Caco-2 (cell line): ENCODE data around the gene MTERF2. TPM values are rescaled to one million over a fixed set of nuclear protein-coding genes. Genes with fewer than 3 reads are reported as not detected.

ENCODE experiments used
- BruUV-seq: library from RNA; stranded (reverse); fragments of 400-500 nt; replicated peaks from 2 replicates; lab custom pipeline; 2021; lab: Mats Ljungman, UMichigan
- CTCF ChIA-PET: fragments of 300-600 bp; sonication (Branson Sonifier 250); formaldehyde crosslinking; loops from one replicate; lab custom pipeline; 2022; ENCODE audit warnings: antibody characterized with exemption; lab: Charles Lee
- POLR2A ChIA-PET: fragments of 300-600 bp; sonication (Branson Sonifier 250); formaldehyde crosslinking; loops from one replicate; lab custom pipeline; 2022; ENCODE audit warnings: antibody characterized with exemption; lab: Charles Lee
- DNase-seq, 2 experiments: peaks; one replicate each; pipeline versions ENCODE4 v3.0.0 to v3.0.0-alpha.2; 2020 to 2022
- H3K27me3 ChIP-seq: replicated peaks from 2 replicates; pipeline ENCODE4 v1.6.0; 2011; ENCODE audit warnings: low read length; ENCODE audit not compliant: control insufficient read depth, insufficient read depth
- H3K36me3 ChIP-seq: 2 replicates; pipeline ENCODE4 v1.5.1; 2011; ENCODE audit warnings: low read length; ENCODE audit not compliant: control insufficient read depth, insufficient read depth
- H3K4me1 ChIP-seq: fragments of 250-450 bp; sonication (Bioruptor Pico); 2 replicates; pipeline ENCODE4 v1.5.1; 2020; ENCODE audit warnings: mild to moderate bottlenecking
- H3K4me3 ChIP-seq: 2 replicates; pipeline ENCODE4 v1.5.1; 2011; ENCODE audit warnings: low read depth, mild to moderate bottlenecking, control low read depth, low read length
- H3K9me3 ChIP-seq: fragments of 250-450 bp; sonication (Bioruptor Pico); 2 replicates; pipeline ENCODE4 v1.5.1; 2020; ENCODE audit warnings: mild to moderate bottlenecking, moderate library complexity
- H3K27ac Mint-ChIP-seq: one replicate; pipeline ENCODE4 v1.8.0; 2022; ENCODE audit warnings: mixed read lengths; ENCODE audit not compliant: unreplicated experiment
- H3K27me3 Mint-ChIP-seq: one replicate; pipeline ENCODE4 v1.8.0; 2022; ENCODE audit warnings: mixed read lengths; ENCODE audit not compliant: insufficient read depth, unreplicated experiment
- H3K36me3 Mint-ChIP-seq: one replicate; pipeline ENCODE4 v1.8.0; 2022; ENCODE audit warnings: mild to moderate bottlenecking, mixed read lengths; ENCODE audit not compliant: insufficient read depth, unreplicated experiment
- H3K4me1 Mint-ChIP-seq: one replicate; pipeline ENCODE4 v1.8.0; 2022; ENCODE audit warnings: low read depth, mixed read lengths; ENCODE audit not compliant: unreplicated experiment
- H3K4me3 Mint-ChIP-seq: one replicate; pipeline ENCODE4 v1.8.0; 2022; ENCODE audit warnings: mild to moderate bottlenecking, moderate library complexity, mixed read lengths; ENCODE audit not compliant: unreplicated experiment
- H3K9me3 Mint-ChIP-seq: one replicate; pipeline ENCODE4 v1.8.0; 2022; ENCODE audit warnings: mixed read lengths; ENCODE audit not compliant: unreplicated experiment
- CTCF ChIP-seq, 2 experiments: fragments of 200-600 bp in 1 of 2; IDR thresholded peaks; 1 replicate in 1 of 2; 2 replicates in 1 of 2; pipeline versions ENCODE4 v1.5.1 to v1.8.0; 2011 to 2022; ENCODE audit warnings: antibody characterized with exemption in 1 of 2, control low read depth in 1 of 2, inconsistent platforms in 1 of 2, low read depth in 1 of 2, low read length in 1 of 2, mild to moderate bottlenecking in 1 of 2, moderate library complexity in 1 of 2; ENCODE audit not compliant: insufficient read depth in 1 of 2, severe bottlenecking in 1 of 2, unreplicated experiment in 1 of 2
- intact Hi-C: fragments of 100-400 bp; cut with micrococcal nuclease; formaldehyde crosslinking; loops from one replicate; pipeline ENCODE4 v1.10.0; 2022; ENCODE audit not compliant: unreplicated experiment
- total RNA-seq: library from RNA; stranded (reverse); gene quantifications from 2 replicates; pipeline ENCODE4 v1.2.3, GENCODE V29; 2022

The MTERF2 gene
- total RNA-seq, 1 experiment from 2014 or later: 9.8 TPM

DNA sequence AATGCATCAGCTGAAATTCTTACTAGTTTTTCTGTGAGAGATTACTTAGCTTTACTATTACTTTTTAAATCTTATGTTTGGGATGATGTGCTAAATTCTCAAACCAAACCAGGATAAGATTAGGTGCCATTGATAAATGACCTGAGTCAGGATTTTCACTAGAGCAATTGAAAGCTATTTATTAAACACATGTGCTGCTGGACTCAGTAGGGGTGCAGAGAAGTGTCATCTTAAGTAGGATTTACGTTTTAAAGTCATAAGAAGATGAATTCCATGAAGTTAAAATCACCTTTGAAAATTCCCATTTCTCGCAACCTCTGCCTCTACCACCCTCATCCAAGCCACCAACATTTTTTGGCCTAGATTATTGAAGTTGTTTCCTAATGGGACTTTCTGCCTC is 22.4 kb downstream of the MTERF2 start:
- H3K9me3 ChIP-seq: no peaks in the 10 kb centered on the region
- H3K4me1 Mint-ChIP-seq: peaks cover 6% of the 10 kb centered on the region
- no peaks in the 10 kb centered on the region for H3K27me3 Mint-ChIP-seq
- ChIA-PET POLR2A (no interaction called here), CTCF (no interaction called here)
- H3K4me3 ChIP-seq: no peak overlapping the region
- intact Hi-C loops: no loop called here
- no TSS peak for BruUV-seq
- no peaks in the 10 kb centered on the region; the same call in 1 of the 2 replicates for H3K36me3 ChIP-seq
- H3K4me3 Mint-ChIP-seq: no peak overlapping the region
- peaks cover 29% of the 10 kb centered on the region for H3K36me3 Mint-ChIP-seq
- TF ChIP-seq CTCF (IDR thresholded peaks at IDR 0.05; ENCODE audit: insufficient read depth in 1 of 2, low read depth in 1 of 2, low read length in 1 of 2, severe bottlenecking in 1 of 2, unreplicated experiment in 1 of 2): no peak
- no peaks in the 10 kb centered on the region for H3K4me1 ChIP-seq
- no peaks in the 10 kb centered on the region for H3K27me3 ChIP-seq
- no peak for DNase-seq
- no peaks in the 10 kb centered on the region for H3K9me3 Mint-ChIP-seq
- H3K27ac Mint-ChIP-seq: no peak overlapping the region

DNA sequence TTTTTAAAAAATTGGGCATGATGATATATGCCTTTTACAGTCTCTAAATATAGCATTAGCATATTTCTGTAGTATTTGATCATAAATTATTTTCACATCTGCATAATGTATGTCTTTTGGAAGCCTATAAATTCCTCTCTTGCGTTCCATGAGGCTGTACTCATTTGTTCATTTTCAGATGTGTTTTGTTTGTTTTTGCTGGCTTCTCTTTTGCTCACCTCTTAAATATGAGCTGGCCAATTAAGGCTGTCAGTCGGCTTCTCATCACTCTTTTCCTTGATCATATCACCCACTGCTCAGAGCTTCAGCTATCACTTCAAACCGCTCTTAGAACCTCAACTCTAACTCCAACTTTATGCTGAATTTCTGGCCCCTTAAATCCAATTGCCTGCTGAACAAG is 24.7 kb downstream of the MTERF2 start:
- Histone ChIP-seq H3K9me3 (no peaks in the 10 kb centered on the region), H3K4me3 (no peak overlapping the region), H3K36me3 (no peaks in the 10 kb centered on the region; the same call in 1 of the 2 replicates), H3K4me1 (no peaks in the 10 kb centered on the region; the same call in 1 of the 2 replicates), H3K27me3 (no peaks in the 10 kb centered on the region)
- CTCF ChIA-PET: interaction anchor here (0.6 kb wide), 1 partner anchor 1975 kb away, joined by 3 read pairs; no protein-coding TSS in a partner anchor
- no peak overlapping the region for H3K4me3 Mint-ChIP-seq
- H3K27ac Mint-ChIP-seq: no peak overlapping the region
- POLR2A ChIA-PET: no interaction called here
- H3K9me3 Mint-ChIP-seq: no peaks in the 10 kb centered on the region
- no peak for TF ChIP-seq CTCF (IDR thresholded peaks at IDR 0.05; ENCODE audit: insufficient read depth in 1 of 2, low read depth in 1 of 2, low read length in 1 of 2, severe bottlenecking in 1 of 2, unreplicated experiment in 1 of 2)
- H3K4me1 Mint-ChIP-seq: peaks cover 6% of the 10 kb centered on the region
- H3K27me3 Mint-ChIP-seq: no peaks in the 10 kb centered on the region
- no peak for DNase-seq
- no TSS peak for BruUV-seq
- H3K36me3 Mint-ChIP-seq: peaks cover 29% of the 10 kb centered on the region
- intact Hi-C loops: no loop called here

- H3K36me3 Mint-ChIP-seq: peaks cover 34% of the 10 kb centered on the region
- no peak overlapping the region for H3K27ac Mint-ChIP-seq
- Histone ChIP-seq H3K27me3 (no peaks in the 10 kb centered on the region), H3K4me1 (no peaks in the 10 kb centered on the region; the same call in 1 of the 2 replicates), H3K36me3 (no peaks in the 10 kb centered on the region; the same call in 1 of the 2 replicates), H3K9me3 (no peaks in the 10 kb centered on the region), H3K4me3 (no peak overlapping the region)
- H3K4me1 Mint-ChIP-seq: peaks cover 6% of the 10 kb centered on the region
- no peaks in the 10 kb centered on the region for H3K9me3 Mint-ChIP-seq
- ChIA-PET CTCF (interaction anchor here (0.6 kb wide), 1 partner anchor 603 kb away, joined by 4 read pairs; the partner anchor contains the start of gene POLR3B), POLR2A (no interaction called here)
- intact Hi-C loops: no loop called here
- no peaks in the 10 kb centered on the region for H3K27me3 Mint-ChIP-seq
- no peak for DNase-seq
- TF ChIP-seq CTCF (IDR thresholded peaks at IDR 0.05; ENCODE audit: insufficient read depth in 1 of 2, low read depth in 1 of 2, low read length in 1 of 2, severe bottlenecking in 1 of 2, unreplicated experiment in 1 of 2): no peak
- no peak overlapping the region for H3K4me3 Mint-ChIP-seq
- BruUV-seq: no TSS peak
These were observed 26.5 kb downstream of the MTERF2 start for GRCh38 chr12:106960443-106960842.
